Upper lobe of left lung (tissue), 6 donors: Measurements from ENCODE around the gene FOCAD. TPM values are rescaled to one million over a fixed set of nuclear protein-coding genes. Genes with fewer than 3 reads are reported as not detected.

Experiments used
- ATAC-seq, 2 donors: fragments of 200-7000 bp; cut with Tn5 transposase; one replicate each; pipeline ENCODE4 v1.9.1; 2022; ENCODE audit warnings: mild to moderate bottlenecking in 2 of 2, moderate library complexity in 2 of 2; ENCODE audit not compliant: low FRiP score in 2 of 2
- DNase-seq, 2 donors: peaks; one replicate each; pipeline ENCODE4 v3.0.0-alpha.2; 2019 to 2020
- H3K27ac ChIP-seq, 4 donors: fragments of 200-600 bp; sonication (generic); one replicate each; pipeline ENCODE4 v1.5.1; 2016 to 2019
- H3K27me3 ChIP-seq, 4 donors: fragments of 200-600 bp; sonication (generic); one replicate each; pipeline ENCODE4 v1.5.1; 2017 to 2019
- H3K36me3 ChIP-seq, 4 donors: fragments of 200-600 bp; sonication (generic); one replicate each; pipeline ENCODE4 v1.5.1; 2016 to 2019
- H3K4me1 ChIP-seq, 4 donors: fragments of 200-600 bp; sonication (generic); one replicate each; pipeline ENCODE4 v1.5.1; 2018 to 2019
- H3K4me3 ChIP-seq, 4 donors: fragments of 200-600 bp; sonication (generic); one replicate each; pipeline ENCODE4 v1.5.1; 2017 to 2019; ENCODE audit warnings: mild to moderate bottlenecking in 2 of 4, moderate library complexity in 1 of 4
- H3K9me3 ChIP-seq, 4 donors: fragments of 200-600 bp; sonication (generic); one replicate each; pipeline ENCODE4 v1.5.1; 2018 to 2019
- CTCF ChIP-seq, 6 experiments: fragments of 450-650 bp in 4 of 6; fragments of 200-600 bp in 2 of 6; sonication (generic) in 2 of 6; IDR thresholded peaks; one replicate each; pipeline ENCODE4 v1.5.1; 2016 to 2019; ENCODE audit warnings: antibody characterized with exemption in 6 of 6
- EP300 ChIP-seq, 4 donors: sonication (generic); formaldehyde crosslinking; IDR thresholded peaks; one replicate each; pipeline ENCODE4 v1.5.1; 2017; ENCODE audit warnings: antibody characterized with exemption in 4 of 4, control low read depth in 2 of 4
- POLR2A ChIP-seq, 4 donors: fragments of 450-650 bp; IDR thresholded peaks; one replicate each; pipeline ENCODE4 v1.5.1; 2016 to 2017; ENCODE audit warnings: antibody characterized with exemption in 4 of 4, mild to moderate bottlenecking in 2 of 4
- POLR2AphosphoS5 ChIP-seq, 2 donors: sonication (generic); formaldehyde crosslinking; IDR thresholded peaks; one replicate each; pipeline ENCODE4 v1.5.1; 2017; ENCODE audit warnings: antibody characterized with exemption in 2 of 2
- WGBS, 2 donors: methylation state at CpG; one replicate each; pipeline ENCODE4 v1.1.5; 2017 to 2018; 5-methylcytosine and 5-hydroxymethylcytosine counted together
- total RNA-seq, 6 donors: library from RNA; depleted of rRNA in 4 of 6; stranded (reverse); fragments of >200 nt in 4 of 6; gene quantifications; one replicate each; pipeline versions ENCODE4 v1.1.0 to v1.2.1, GENCODE V29; 2016 to 2021
- donor health status: DM: no; HTN: no; CAD: no; lungs with moderate emphysema.
- donor health status: DM: no; HTN: yes; CAD: no; lungs with severe emphysema.

FOCAD gene, protein sequence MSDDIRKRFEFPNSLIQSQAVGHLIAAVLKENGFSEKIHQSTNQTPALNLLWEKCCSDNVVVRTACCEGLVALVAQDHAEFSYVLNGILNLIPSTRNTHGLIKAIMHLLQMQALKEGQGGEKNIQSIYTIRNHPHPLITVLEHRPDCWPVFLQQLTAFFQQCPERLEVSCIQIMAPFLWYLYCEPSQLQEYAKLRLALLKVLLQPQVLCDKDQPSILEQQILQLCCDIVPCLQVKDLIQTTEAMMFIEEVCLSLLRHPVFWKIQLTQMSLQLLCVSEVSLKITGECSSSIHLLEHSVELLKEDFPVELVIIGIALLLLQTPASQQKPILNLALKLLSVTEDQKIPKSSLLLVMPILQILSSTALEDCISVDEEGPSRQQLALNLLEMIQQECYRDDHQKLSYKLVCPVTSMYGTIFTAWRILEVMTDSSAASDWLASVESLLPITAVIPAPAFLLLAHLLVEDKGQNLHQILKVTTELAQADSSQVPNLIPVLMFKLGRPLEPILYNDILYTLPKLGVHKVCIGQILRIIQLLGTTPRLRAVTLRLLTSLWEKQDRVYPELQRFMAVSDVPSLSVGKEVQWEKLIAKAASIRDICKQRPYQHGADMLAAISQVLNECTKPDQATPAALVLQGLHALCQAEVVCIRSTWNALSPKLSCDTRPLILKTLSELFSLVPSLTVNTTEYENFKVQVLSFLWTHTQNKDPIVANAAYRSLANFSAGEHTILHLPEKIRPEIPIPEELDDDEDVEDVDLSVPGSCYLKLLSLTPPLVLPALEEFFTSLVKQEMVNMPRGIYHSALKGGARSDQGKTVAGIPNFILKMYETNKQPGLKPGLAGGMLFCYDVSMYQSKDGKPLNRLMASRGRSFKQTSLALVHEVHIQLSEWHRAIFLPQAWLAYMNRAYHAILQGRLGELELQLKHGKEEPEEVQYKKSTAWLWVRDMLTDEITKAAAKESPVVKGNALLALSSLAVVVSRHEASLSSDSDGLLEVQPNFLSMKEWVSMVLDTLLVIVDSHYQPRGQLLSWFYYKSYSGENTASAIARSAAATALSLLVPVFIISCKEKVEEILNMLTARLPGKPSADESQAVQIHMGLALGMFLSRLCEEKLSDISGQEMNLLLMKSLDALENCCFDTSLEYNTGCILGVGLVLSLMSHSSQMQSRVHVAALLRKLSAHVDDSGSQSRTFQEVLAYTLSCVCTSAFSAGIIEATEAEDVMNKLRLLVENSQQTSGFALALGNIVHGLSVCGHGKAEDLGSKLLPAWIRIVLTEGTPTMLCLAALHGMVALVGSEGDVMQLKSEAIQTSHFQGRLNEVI (N-terminal part only)
- 10 to 100 TPM; 21.0 to 83.8 (median 28.3) TPM for total RNA-seq

DNA sequence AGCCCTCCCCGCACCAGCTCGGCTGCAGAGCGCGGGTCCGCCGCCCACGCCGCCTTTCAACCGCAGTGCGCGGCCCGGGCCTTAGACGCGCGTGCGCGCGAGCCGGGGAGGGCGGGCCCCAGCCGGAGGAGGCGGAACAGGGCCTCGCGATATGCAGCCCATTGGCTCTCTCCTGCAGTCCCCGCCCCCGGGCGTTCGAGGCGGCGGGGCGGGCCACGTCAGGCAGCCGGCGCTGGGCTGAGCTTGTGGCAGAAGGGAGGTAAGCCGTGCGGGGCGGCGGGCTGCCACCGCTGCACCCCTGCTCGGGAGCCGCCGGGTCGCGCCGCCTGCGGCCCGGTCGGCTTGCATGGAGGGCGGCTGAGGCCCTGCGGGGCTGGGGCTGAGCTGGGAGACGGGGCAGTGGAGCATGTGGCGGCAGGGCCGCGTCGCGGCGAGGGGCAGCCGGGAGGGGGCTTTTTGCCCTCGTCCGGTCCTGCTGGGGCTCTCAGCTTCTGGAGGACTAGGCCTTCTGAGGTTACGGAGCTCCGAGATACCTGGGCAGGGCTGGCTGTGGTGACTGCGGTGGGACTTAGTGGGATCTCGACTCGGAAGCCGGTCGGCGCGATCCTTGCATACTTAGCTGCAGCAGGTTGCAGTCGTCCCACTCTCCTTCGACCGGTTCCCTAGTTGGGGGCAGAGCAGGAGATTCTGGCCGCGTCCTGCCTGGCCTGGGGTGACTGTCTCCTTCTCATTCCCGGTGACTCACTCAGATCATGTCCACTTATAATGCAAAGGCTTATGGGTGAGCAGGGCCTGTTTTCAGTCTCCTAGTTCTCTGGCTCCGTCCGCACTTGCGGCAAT lies at the start of gene FOCAD:
TSS of gene FOCAD (plus strand) at position 225 of the 840 bp plus-strand sequence. CDS start 31,095 bp downstream, outside the sequence.
- TF ChIP-seq EP300 (IDR thresholded peaks at IDR 0.05) (no peak), POLR2A (IDR thresholded peaks at IDR 0.05) (peak in 3 of 4 donors; percentile 98 to 99 (median 98)), POLR2AphosphoS5 (IDR thresholded peaks at IDR 0.05) (peak in 1 of 2 donors; percentile 92), CTCF (IDR thresholded peaks at IDR 0.05) (peak in 2 of 6 experiments; percentile 25 to 42)
- 0% methylated on average over 4 to 19 of the region's 78 CpGs for WGBS, 2 donors

GRCh38 chr9:20634895-20635294 lies 49.2 kb upstream of the FOCAD start:
- Histone ChIP-seq H3K27me3 (no peaks in the 10 kb centered on the region), H3K4me3 (no peak overlapping the region), H3K36me3 (no peaks in the 10 kb centered on the region), H3K9me3 (no peaks in the 10 kb centered on the region), H3K4me1 (no peaks in the 10 kb centered on the region), H3K27ac (no peak overlapping the region)
- ATAC-seq = no peak
- TF ChIP-seq POLR2AphosphoS5 (IDR thresholded peaks at IDR 0.05) = no peak
- no peak for TF ChIP-seq CTCF (IDR thresholded peaks at IDR 0.05)
- no peak for TF ChIP-seq POLR2A (IDR thresholded peaks at IDR 0.05)
- TF ChIP-seq EP300 (IDR thresholded peaks at IDR 0.05) = no peak
- WGBS, 2 donors = 70 to 71% methylated on average over 4 of the region's 4 CpGs
- no peak for DNase-seq

More for the DNA sequence above, at the start of gene FOCAD:
- H3K4me1 ChIP-seq = peaks cover 11 to 23% (median 16%) of the 10 kb centered on the region in 4 donors
- no peaks in the 10 kb centered on the region for H3K36me3 ChIP-seq
- no peaks in the 10 kb centered on the region for H3K27me3 ChIP-seq
- peak within 1 kb of the TSS; percentile 77 to 91 (median 80) for H3K4me3 ChIP-seq
- H3K9me3 ChIP-seq = no peaks in the 10 kb centered on the region
- H3K27ac ChIP-seq = peak within 1 kb of the TSS; percentile 86 to 95 (median 92)
- peak; percentile 98 to 99 for DNase-seq
- ATAC-seq = peak; percentile 99 to 100

- no peaks in the 10 kb centered on the region for H3K9me3 ChIP-seq
- no peak for DNase-seq
- 86 to 87% methylated on average over 3 of the region's 3 CpGs for WGBS, 2 donors
- H3K4me1 ChIP-seq = no peaks in the 10 kb centered on the region
- no peaks in the 10 kb centered on the region for H3K36me3 ChIP-seq
- no peaks in the 10 kb centered on the region for H3K27me3 ChIP-seq
- TF ChIP-seq POLR2AphosphoS5 (IDR thresholded peaks at IDR 0.05) = no peak
- TF ChIP-seq CTCF (IDR thresholded peaks at IDR 0.05) = no peak
- TF ChIP-seq POLR2A (IDR thresholded peaks at IDR 0.05) = no peak
- TF ChIP-seq EP300 (IDR thresholded peaks at IDR 0.05) = no peak
- H3K4me3 ChIP-seq = no peak overlapping the region
- no peak for ATAC-seq
- no peak overlapping the region for H3K27ac ChIP-seq
Observed at GRCh38 chr9:20636888-20637440, 47.1 kb upstream of the FOCAD start.
